Bronchial epithelial cell (primary cell): ENCODE measurements around the gene SDC4. TPM values are rescaled to one million over a fixed set of nuclear protein-coding genes. Genes with fewer than 3 reads are reported as not detected.
A peak's percentile ranks its signal among the peaks of the same experiment; 100 is the strongest.

Experiments
- DNase-seq: peaks from one replicate; pipeline ENCODE4 v3.0.0-alpha.2; 2010; ENCODE audit warnings: low read depth
- FAIRE-seq: peaks from 2 replicates; lab custom pipeline; 2011; peaks lifted over from hg19 to GRCh38; lab: Jason Lieb, UNC
- H3K27me3 ChIP-seq: 2 replicates; pipeline ENCODE4 v1.5.1; 2011; ENCODE audit warnings: low read length; ENCODE audit not compliant: control insufficient read depth, insufficient read depth
- H3K36me3 ChIP-seq: 2 replicates; pipeline ENCODE4 v1.5.1; 2011; ENCODE audit warnings: low read length; ENCODE audit not compliant: control insufficient read depth, insufficient read depth
- H3K4me3 ChIP-seq: 2 replicates; pipeline ENCODE4 v1.5.1; 2011; ENCODE audit warnings: mild to moderate bottlenecking, low read depth, low read length, control low read depth
- total RNA-seq: library from RNA; depleted of rRNA; stranded (reverse); fragments of >200 nt; gene quantifications from 2 replicates; pipeline ENCODE4 v1.2.1, GENCODE V29; 2014
- TF ChIP-seq, protein P1 (sequence below): IDR thresholded peaks from 2 replicates; pipeline ENCODE4 v1.5.1; 2011; ENCODE audit warnings: mild to moderate bottlenecking, moderate library complexity, low read length, control low read depth, inconsistent platforms; ENCODE audit not compliant: insufficient read depth, severe bottlenecking

Gene SDC4
- total RNA-seq, 1 donor from 2014 or later = 272 TPM

DNA sequence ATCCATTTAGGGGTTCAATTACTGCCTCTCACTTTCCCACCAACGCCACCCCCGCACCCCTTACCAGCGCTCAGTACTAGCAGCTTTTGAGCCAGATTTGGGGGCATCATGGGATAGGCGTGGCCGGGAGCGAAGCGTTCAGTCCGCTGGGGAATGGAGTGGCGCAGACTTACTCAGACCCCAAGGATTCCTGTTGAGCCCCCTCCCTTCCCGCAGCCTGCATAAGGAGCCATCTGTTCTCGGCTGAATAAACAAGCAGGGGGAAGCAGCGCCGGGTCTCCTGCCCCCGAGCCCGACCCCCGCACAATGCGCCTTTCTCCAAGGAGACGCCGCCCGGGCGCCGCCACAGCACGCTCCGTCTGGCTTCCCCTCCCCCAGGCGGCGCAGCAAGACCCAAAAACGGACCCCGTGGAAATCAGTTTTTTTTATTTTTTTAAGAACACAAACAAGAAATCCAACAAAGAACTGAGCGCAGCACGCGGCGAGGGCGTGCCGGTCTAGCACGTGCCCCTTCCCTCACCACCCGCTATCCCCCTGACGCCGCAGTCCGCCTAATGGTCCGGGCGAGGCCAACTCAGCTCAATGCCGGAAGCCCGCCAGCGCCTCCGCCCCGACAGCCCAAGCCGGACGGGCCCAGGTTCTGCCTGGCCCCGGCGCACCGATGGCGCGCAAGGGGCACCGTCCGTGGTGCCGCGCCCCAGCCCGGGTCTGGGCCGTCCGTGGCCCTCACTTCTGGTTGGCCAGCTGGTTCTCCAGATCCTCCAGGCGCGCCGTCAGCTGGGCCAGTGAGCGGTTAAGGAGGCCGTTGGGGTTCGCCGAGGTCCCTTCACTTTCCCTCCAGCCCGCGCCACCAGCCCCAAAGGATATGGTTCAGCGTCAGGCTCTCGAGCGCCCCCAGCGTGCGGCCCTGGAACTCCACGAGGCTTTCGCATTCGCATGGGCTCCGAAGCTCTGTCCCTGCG lies 54.9 kb downstream of the SDC4 start:
- Histone ChIP-seq H3K27me3 (peaks cover 5% of the 10 kb centered on the region), H3K36me3 (no peaks in the 10 kb centered on the region), H3K4me3 (peak overlapping the region; percentile 42)
- DNase-seq (peak; percentile 44), FAIRE-seq (no peak)
- TF ChIP-seq, protein P1, sequence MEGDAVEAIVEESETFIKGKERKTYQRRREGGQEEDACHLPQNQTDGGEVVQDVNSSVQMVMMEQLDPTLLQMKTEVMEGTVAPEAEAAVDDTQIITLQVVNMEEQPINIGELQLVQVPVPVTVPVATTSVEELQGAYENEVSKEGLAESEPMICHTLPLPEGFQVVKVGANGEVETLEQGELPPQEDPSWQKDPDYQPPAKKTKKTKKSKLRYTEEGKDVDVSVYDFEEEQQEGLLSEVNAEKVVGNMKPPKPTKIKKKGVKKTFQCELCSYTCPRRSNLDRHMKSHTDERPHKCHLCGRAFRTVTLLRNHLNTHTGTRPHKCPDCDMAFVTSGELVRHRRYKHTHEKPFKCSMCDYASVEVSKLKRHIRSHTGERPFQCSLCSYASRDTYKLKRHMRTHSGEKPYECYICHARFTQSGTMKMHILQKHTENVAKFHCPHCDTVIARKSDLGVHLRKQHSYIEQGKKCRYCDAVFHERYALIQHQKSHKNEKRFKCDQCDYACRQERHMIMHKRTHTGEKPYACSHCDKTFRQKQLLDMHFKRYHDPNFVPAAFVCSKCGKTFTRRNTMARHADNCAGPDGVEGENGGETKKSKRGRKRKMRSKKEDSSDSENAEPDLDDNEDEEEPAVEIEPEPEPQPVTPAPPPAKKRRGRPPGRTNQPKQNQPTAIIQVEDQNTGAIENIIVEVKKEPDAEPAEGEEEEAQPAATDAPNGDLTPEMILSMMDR = peak; percentile 97

DNA sequence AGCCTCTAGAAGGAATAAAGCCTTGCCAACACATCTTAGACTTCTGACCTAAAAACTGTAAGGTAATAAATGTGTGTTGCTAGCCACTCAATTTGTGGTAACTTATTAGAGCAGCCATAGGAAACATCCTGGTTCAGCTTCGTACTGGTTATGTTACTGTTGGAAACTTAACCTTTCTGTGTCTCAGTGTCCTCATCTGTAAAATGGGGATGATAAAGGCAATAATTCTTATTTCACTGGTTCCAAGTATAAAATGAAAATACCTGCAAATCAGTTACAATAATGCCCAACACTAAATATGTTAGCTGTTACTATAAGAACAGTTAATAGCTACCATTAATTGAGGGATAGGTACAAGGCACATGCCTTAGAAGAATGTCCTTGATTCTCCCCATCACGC lies 55.9 kb downstream of the SDC4 start:
- no peak for FAIRE-seq
- DNase-seq = no peak
- peaks cover 5% of the 10 kb centered on the region for H3K27me3 ChIP-seq
- H3K36me3 ChIP-seq = no peaks in the 10 kb centered on the region
- H3K4me3 ChIP-seq = no peak overlapping the region
- TF ChIP-seq, protein P1 = no peak

DNA sequence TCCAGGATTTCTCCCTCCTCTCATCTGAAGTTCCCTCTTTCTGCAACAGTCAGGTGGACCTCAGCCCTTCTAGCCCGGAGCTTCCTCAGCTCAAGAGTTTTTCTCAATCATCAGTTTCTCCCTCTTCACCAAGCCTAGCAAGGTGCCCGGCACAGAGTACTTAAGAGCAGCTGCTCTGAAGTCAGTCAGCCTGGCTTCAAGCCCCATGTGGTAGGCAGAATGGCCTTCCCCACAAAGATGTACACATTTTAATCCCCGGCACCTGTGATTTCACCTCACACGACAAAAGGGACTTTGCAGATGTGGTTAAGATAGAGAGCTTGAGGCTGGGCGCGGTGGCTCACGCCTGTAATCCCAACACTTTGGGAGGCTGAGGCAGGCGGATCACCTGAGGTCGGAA lies 56.7 kb downstream of the SDC4 start:
- Histone ChIP-seq H3K27me3 (peaks cover 5% of the 10 kb centered on the region), H3K36me3 (no peaks in the 10 kb centered on the region), H3K4me3 (no peak overlapping the region)
- DNase-seq (no peak), FAIRE-seq (no peak)
- TF ChIP-seq, protein P1 = no peak

DNA sequence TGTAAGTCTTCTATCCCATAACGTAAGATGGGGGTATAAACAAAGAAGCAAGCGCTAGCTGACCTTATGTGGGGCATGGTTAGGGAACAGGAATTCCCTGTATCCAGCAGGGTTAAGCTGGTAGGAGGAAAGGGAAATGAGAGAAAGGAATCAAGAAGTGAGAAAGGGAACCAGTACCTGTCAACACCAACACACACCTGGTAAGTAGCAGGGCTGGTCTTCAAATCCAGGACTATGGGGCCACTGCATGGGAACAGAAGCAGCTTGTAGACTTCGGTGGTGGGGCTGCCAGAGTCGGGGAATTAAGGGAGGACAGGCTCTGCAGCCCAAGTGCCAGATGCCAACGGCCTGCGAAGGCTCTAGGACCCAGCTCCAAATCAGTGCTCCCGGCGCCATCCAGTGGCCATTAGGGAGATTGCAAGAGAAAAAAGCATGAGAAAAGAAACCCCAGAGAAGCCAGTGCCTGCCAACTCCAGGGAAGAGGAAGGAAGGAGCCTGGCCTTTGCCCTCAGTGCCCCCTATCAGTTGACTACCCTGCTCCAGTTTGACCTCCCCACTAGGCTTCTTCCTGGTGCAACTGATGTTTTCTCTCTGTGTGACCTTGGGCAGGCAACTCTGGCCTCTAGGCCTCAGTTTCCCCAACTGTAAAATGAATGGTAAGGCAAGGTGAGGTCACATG lies 57.4 kb downstream of the SDC4 start:
- TF ChIP-seq, protein P1 = peak; percentile 92
- peak; percentile 55 for DNase-seq
- H3K27me3 ChIP-seq = peaks cover 5% of the 10 kb centered on the region
- no peaks in the 10 kb centered on the region for H3K36me3 ChIP-seq
- no peak overlapping the region for H3K4me3 ChIP-seq
- FAIRE-seq = no peak

DNA sequence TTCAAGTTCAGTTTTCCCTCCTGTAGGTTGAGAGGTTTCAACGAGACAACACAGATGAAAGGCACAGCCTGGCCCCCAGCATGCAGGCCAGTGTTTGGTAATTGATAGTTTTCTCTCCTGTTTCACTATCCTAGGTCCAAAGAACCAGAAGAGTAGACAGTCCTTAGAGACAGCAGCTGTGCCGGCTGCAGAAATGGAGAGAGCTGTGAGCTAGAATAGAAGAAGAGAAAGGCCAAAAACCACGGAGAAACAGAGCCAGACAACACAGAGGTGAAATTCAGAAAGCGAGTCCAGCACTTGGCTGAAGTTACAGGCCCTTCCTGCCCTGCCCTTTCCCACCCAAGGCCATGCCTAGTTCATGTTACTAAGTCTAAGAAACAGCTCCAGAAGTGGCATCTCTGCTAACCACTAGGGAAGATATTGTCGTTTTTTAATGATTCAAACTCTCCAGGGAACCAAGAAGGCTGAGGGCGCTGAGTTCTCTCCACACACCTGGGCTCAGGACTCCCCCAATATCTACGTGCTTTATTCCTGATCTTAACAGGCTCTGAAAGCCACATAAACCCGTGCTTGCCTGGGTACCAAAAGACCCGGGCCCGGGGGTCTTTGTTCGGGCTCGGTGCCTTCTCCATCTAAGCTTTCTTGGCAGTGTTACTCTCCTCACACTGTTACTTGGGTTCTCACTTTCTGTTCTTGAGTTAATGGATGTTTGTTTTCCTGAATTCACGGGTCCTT lies 58.1 kb downstream of the SDC4 start:
- FAIRE-seq = no peak
- TF ChIP-seq, protein P1 = no peak
- peaks cover 5% of the 10 kb centered on the region for H3K27me3 ChIP-seq
- H3K4me3 ChIP-seq = no peak overlapping the region
- H3K36me3 ChIP-seq = no peaks in the 10 kb centered on the region
- no peak for DNase-seq
